ENCODE data around the gene RYR1.

DNA sequence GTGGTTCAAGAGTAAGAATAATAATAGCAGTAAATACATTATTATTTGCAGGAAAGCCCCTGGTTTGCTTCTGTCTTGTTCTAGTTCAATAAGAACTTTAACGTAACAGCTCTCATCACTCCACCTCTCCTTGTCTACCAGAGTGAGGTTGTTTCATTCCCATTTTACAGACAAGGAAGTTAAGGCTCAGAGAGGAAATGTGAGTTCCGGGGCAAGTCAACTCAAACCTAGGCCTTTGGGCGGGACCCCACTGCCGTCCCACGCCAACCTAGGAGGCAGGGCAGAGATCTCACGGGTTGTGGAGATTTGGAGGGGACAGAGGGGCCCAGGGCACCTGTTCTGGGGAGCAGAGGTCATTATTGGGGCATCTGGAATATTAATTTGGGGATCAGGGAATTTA lies 182.8 kb downstream of the RYR1 start:
- TF ChIP-seq, protein P1, sequence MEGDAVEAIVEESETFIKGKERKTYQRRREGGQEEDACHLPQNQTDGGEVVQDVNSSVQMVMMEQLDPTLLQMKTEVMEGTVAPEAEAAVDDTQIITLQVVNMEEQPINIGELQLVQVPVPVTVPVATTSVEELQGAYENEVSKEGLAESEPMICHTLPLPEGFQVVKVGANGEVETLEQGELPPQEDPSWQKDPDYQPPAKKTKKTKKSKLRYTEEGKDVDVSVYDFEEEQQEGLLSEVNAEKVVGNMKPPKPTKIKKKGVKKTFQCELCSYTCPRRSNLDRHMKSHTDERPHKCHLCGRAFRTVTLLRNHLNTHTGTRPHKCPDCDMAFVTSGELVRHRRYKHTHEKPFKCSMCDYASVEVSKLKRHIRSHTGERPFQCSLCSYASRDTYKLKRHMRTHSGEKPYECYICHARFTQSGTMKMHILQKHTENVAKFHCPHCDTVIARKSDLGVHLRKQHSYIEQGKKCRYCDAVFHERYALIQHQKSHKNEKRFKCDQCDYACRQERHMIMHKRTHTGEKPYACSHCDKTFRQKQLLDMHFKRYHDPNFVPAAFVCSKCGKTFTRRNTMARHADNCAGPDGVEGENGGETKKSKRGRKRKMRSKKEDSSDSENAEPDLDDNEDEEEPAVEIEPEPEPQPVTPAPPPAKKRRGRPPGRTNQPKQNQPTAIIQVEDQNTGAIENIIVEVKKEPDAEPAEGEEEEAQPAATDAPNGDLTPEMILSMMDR (IDR thresholded peaks at IDR 0.05; ENCODE audit: low read depth, low read length), result no peak
- no peak for TF ChIP-seq EZH2phosphoT487 (IDR thresholded peaks at IDR 0.05; ENCODE audit: low read depth)

Data from OCI-LY3 (cell line).